NCI-H526 (cell line): ENCODE data around the gene UNC13A.

Experiments
- DNase-seq, 2 experiments: peaks; one replicate each; lab custom pipeline; 2025; lab: John Stamatoyannopoulos, UW

The UNC13A gene

DNA sequence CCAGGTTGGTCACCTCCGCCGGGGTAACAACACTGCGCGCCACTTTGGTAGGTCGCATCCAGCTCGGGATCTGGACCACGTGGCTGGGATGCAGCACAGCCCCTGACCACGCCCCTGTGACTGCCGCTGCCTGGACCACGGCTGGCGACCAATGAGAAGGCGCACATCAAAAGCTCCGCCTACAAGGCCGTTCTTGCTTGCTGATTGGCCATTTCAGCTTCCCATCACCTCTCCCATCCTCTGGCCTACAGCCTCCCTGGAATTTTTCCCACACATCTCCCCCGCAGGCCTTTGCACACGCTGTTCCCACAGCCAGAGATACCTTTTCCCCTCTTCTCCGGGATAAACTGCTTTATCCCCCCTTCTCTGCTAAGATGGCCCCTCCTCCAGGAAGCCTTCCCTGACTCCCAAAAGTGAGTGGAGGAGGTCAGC is 18.6 kb upstream of the UNC13A start:
- peak in 1 of 2 experiments; percentile 57 for DNase-seq

DNA sequence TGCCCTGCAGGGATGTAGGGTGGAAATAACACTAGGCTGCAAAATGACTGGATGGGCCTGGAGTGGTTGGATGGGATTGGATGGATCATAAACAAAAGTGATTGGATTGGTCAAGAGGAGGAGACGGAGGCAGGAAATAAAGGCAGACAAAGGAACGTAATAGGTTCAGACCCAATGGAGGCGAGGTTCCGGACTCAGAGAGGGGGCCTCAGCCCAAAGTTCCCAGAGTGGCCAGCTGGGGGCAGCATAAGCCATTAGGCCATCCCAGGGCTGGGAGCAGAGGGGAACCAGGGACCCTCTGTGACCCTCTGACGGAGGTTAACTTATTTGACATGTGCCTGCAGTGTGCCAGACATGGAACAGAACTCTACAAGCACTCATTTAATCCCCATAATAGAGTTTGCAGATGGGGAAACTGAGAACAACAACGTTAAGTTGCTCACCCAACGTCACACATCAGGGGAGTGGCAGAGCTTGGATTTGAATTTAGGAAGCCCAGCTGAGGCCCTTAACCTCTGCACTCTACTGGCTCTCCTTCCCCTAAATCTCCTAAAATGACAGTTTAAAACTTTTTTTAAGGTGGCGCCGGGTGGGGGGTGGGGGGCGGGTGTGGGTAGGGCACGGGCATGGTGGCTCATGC is 15.8 kb upstream of the UNC13A start:
- peak in 1 of 2 experiments; percentile 37 for DNase-seq

DNA sequence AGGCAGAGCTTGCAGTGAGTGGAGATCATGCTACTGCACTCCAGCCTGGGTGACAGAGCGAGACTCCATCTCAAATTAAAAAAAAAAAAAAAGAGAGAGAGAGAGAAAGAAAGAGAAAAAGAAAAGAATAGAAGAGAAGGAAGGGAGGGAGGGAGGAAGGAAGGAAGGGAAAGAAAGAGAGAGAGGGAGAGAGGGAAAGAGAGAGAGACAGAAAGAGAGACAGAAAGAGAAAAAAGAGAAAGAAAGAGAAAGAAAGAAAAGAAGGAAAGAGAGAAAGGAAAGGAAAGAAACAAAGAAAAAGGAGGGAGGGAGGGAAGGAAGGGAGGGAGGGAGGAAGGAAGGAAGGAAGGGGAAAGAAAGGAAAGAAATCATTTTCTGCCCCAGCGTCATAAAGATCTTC is 7.0 kb upstream of the UNC13A start:
- DNase-seq, result no peak

DNA sequence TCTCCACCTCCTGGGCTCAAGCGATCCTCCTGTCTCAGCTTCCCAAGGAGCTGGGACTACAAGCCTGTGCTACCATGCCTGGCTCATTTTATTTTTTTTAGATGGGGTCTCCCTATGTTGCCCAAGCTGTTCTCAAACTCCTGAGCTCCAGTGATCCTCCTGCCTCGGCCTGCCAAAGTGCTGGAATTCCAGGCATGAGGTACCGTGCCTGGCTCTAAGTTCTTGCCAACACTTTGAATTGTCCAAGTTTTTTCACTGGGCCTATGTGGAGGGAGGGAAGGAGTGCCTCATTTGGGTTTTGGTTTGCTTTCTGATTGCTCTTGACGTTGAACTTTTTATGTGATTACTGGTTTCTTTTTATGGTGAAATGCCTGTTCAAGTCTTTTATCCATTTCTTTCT is 4.4 kb upstream of the UNC13A start:
- DNase-seq, result no peak

DNA sequence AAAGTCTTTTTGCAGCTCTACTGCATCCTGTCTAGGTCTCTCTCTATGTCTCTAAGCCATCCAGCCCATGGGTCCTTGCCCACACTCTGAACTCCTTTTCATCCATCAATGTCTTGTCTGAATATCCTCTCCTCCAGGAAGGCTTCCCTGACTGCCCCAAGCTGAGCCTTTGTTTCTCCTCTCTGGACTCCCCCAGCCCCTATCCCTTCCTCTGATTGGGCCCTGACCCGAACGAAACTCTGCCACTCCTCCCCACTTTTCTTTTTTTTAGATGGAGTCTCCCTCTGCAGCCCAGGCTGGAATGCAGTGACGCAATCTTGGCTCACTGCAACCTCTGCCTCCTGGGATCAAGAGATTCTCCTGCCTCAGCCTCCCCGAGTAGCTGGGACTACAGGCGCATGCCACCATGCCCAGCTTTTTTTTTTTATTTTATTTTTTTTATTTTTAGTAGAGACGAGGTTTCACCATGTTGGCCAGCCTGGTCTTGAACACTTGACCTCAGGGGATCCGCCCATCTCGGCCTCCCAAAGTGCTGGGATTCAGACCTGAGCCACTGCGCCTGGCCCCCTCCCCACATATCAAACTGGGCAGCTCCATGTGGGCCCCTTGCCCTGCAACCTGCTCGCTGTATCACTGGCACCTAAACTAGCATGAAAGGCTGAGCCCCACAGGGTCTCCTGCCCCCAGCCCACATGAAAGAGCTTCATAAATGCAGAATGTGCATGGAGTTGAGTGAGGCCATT is 870 bp upstream of the UNC13A start:
- no peak for DNase-seq

DNA sequence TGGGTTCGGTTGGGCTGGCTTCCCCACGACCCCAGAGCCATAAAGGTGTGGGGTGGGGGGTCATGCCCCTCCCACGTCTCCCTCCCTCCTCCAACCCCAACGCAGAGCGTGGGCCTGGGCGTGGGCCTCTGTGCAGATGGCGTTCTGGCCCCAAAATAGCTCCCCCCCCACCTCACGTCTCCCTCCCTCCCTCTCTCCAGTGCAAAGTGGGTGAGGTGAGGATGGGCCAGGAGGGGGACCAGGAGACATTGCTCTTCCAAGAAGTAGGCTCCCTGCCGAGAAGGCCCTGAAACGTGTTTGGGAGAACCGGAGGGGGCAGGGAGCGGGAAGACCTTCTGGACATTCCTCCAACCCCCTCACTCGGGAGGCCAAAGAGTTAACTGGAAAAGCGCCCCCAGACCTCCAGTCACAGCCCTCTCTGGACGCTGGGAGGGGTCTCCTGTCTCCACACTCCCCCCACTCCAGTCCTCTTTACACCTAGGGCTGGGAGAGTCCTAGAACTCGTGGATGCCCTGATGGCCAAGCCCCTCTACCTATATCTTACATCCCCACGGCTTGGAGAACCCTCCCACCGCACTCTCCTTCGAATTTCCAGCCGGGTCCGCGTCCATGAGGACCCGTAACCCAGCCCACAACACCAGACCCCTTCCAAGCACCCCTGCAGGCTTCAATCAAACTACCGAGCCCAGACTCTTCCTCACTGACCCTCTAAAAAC is 855 bp downstream of the UNC13A start:
- DNase-seq, result peak in 1 of 2 experiments; percentile 28

DNA sequence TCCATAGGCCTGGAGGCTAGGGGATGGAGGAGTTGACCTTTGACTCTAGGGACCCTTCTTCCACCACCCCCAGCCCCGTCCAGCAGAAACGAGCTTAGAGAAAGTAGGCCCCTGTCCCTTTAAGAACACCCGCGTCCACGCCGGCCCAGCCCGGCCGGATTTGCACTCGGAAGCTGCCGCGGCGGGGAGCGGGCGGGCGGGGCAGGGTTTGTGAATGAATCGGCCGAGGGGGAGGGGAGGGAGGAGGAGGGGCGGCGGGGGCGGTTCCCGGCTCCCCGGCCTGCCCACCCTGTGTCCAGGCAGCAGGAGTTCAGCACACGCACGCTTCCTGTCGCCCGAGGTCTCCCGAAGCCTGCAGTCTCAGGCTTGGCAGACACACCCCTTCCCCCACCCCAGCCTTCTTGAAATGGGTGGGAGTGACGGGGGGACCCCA is 1.5 kb downstream of the UNC13A start:
- DNase-seq, result peak in 1 of 2 experiments; percentile 65

DNA sequence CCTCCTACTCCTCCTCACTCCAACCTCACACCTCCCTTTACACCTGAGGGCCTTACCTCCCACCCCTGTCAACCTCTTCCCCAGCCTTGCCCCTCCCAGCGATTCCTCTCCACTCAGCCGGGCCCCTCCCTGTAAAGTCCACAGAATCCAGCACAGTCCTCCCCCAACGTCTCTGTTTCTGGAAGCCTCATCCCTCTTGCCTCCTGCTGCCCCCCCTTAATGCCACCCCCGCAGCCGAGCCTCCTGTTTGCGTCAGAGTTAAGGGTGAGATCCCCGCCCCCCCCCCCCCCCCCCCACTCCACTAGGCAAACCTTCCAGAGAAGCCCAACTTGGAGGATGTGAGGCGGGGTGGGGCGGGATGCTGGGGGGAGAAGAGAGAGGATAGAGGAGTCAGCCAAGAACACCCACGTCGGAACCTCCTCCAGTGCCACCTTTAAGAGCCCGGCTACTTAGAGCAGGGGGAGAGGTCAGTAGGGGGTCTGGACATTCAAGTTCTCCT is 2.1 kb downstream of the UNC13A start:
- DNase-seq, result no peak

DNA sequence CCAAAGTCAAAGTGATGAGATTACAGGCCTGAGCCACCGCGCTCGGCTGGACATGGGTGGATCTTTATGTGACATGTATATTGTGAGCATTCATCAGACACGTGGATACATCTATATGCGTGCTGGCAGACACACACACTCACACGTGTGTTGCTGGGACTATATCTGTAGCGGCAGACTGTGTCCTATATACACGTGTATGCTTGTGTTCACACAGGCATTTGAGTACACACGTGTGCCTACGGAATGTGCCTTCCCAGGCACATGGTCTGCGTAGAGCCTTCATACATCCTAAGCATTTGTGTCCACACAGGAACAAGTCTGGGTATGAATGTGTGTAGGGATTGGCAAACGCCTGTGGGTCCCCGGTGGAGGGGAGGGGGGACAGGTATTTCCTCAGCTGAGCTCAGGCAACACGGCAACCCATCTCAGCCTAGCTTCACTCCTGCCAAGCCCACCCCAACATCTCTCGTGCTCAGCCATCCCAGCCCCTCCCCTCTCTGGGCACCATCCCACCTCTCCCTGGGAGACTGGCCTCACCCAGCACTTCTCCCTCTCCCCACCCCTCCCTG is 2.6 kb downstream of the UNC13A start:
- no peak for DNase-seq

DNA sequence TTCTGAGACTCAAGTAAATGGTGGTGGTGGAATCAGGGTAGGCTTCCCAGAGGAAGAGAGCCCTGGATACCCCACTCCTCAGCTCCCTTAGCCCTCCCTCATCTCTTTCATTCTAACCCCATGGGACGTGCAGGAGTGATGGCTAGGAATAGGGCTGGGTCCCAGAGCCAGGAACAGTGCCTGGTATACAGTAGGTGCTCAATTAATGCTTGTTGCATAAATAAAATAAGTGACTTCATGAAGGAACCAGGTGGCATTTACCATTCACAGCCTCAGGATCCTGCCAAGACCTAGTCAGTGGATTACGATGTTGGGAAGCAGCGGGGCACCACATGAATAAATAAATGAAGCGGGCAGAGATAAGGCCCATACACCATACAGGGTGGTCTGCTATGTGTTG is 3.9 kb downstream of the UNC13A start:
- DNase-seq, result no peak

DNA sequence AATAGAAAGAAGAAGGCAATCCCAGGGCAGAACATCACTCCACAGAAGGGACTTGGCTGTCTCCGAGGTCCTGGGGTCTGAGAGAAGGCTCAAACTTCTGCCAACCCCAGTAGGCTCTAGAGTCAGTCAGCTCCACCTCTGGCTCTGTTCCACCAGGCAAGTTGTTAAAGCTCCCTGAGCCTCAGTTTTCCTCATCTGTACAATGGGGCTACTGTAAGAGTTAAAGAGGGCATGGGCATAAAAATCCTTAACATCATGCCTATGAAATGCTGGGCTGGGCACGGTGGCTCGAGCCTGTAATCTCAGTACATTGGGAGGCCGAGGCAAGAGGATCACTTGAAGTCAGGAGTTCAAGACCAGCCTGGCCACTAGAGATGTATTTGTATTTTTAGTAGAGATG is 5.1 kb downstream of the UNC13A start:
- DNase-seq, result no peak

DNA sequence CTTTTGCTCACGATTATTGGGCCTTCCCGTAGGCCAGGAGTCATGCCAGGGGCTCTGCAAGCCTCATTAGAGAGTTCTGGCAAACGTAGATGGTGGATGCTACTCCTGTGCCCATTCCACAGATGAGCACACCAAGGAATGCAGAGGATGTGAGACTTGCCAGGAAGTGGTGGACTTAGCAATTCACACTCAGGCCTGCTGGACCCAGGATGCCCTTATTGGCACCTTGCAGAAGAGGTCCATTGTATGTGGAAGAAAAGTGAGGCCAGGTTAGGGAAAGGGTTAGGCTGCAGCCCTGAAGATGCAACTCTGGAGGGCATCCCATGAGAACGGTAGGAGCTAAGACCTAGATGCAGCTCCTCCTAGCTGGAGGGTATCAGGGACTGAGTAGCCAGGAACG is 5.9 kb downstream of the UNC13A start:
- no peak for DNase-seq

DNA sequence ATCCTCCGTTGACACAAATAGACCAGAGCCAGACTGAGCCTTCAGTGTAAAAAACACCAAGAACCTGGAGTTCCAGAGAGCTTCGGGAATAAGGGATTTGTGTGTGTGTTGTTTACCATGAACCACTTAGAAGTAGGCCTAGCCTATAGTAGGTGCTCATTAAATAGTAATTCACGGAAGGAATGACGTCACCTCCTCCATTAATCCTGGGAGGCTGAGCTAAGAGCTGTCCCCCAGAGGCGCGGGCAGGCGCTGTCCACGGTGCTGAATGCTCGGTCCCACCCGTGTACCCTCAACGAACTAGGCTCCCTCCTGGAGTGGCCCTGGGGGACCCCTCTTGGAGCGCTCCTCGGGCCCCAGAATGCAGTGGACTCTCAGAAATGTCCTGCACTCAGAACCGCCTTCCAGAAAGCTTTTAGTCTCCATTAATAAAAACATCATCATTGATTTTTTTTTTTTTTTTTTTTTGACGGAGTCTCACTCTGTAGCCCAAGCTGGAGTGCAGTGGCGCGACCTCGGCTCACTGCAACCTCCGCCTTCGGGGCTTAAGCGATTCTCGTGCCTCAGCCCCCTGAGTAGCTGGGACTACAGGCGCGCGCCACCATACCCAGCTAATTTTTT is 6.5 kb downstream of the UNC13A start:
- DNase-seq, result no peak

DNA sequence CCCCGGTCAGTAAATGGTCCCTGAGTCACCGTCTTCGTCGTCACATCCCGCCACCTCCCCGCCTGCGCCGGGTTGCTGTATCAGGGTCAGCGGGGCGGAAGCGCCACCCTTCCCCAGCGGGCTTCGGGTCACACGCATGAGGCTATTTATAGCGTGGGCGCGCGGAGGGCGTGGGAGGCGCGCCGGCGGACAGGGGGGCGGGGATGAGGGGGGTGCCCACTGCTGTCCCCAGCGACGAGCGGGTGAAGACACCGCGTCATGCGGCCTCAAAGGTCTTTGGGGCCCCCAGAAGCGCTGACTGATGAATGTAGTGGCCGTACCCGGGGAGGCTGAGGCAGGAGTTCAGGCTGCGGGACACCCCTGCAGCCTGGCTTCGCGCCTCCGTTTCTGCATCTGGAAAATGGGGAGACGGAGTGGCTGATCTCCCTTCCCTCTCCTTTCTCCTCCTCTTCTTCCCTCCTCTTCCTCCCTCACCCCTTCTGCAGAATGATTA is 7.9 kb downstream of the UNC13A start:
- no peak for DNase-seq

DNA sequence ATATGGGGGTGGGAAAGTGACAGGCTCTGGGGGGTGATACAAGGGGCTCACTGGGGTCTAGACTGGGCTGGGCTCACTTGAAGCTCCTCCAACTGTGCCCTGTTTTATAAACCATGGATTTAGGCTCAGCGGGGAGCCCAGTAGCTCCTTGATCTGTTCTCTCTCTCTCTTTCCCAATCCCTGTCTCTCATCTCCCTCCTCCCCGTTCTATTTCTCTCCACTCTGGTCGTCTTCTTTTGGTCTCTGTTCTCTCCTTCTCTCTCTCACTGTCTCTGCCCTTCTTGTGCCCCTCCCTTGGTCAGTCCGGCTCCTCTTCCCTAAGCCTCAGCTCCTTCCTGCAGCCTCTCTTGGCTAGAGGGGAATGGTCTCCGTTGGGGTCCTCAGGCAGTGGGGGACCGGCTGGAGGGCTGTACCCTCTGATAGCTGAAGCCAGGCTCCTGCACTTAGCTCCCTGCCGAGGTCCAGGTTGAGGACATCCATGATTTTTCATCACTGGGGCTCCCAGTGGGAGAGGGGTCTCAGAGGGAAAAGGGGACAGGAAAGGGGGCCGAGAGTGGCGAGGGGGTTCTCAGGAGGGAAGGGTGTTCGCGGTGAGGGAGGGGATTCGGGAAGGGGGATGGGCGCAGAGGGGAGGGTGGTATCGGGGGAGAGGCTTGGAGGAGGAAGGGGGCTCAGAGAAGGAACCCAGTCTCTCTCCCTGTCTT is 8.5 kb downstream of the UNC13A start:
- DNase-seq, result no peak

DNA sequence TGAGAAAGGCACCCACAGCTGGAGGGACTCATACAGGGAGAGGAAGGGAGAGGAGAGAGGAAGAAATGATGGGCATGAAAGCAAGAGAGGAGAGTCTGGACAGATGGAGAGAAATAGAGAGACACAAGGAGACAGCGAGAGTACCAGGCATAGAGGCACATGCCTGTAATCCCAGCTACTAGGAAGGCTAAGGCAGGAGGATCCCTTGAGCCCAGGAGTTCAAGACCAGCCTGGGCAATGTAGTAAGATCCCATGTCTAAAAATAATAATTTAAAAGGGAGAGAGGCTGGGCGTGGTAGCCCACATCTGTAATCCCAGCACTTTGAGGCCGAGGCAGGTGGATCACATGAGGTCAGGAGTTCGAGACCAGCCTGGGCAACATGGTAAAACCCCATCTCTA is 9.3 kb downstream of the UNC13A start:
- DNase-seq, result no peak

DNA sequence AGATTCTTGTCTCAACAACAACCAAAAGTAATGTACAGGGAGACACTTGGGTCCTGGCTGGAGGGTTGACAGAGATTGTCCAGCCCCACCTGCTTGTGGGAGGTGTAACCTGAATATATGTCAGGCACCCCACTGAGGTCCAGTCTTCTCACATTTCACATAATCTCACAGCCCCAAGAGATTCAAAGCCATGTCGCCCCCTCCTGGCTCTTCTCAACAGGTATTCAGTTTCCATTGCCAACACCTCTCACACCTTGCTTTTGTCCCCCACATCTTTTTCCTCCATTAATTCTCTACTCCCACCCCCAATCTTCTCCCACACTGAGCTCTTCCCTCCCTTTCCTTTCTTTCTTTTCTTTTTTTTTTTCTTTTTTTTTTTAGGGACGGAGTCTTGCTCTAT is 11.2 kb downstream of the UNC13A start:
- no peak for DNase-seq

DNA sequence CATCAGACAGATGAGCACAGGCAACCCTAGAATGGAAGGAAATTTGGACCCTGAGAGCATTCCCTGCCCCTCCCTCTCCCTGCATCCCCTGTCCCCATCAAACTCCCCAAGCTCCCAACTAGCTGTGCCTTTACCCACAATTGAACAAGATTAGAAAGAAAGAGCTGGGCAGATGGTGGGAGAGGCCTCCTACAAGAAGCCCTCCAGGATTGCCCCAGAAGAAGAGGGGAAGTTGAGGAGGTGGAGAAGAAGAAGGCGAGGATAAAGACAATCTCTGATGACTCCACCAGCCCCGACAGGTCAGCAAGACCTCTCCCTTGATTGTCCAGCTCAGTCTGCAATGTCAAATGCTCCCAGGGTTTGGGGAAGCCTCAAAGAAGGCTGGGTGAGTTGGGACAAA is 11.9 kb downstream of the UNC13A start:
- DNase-seq, result no peak

DNA sequence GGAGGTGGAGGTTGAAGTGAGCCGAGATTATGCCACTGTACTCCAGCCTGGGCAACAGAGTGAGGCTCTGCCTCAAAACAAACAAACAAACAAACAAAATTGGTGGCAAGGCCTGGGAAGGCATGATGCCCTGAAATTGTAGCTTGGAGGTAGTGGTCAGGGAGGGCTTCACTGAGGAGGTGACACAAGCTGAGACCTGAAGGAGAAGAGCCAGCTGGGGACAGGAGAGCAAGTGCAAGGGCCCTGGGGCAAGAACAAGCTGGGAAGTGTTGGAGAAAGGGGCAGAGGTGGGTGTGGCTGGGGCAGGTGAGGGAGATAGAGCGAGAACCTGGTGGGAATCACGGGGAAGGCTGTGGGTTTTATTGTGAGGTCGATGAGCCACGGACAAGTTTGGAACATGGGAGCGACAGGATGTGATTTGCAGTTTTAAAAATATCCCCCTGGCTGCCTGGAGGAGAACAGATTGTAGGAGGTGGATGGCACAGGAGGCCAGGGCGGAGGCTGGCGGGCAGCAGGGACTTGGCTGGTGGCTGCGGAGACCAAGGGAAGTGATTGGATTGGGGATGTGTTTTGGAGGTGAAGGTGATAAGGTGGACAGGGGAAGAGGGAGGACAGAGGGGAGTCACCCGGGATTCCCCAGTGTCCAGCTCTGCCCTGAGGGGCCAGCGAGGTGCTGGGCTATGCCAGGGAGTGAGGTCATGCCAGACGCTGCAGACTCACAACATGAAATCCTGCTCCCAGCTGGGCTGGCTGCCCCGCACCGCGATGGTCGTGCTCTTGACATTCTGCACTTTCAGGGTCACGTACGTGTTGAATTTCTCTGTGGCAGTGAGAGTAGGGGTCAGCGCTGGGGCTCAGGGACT is 14.0 kb downstream of the UNC13A start:
- no peak for DNase-seq

DNA sequence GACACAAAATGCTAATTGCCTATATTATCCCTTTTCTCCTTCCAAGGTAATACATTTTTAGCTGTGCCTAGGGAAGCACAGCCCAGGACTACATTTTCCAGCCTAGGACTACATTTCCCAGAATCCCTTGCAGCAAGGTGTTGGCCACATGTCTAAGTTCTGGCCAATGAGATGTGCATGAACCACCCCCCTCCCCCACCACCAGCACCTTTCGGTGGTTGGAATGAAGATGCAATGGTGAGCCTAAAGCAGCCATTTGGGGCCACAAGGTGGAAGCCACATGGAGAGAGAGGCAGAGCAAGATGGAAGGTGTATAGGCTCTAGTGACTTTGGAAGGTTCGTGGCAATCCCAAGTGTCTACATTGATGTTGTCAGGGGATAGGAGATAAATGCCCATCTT is 16.2 kb downstream of the UNC13A start:
- DNase-seq, result peak in 1 of 2 experiments; percentile 53
